GM19043 (cell line): ENCODE data around the gene SCRN1.

Experiments
- ATAC-seq: cut with Tn5 transposase; IDR thresholded peaks from one replicate; pipeline ENCODE4 v1.9.1; 2021; ENCODE audit warnings: low read depth; ENCODE audit not compliant: unreplicated experiment

Gene SCRN1, protein sequence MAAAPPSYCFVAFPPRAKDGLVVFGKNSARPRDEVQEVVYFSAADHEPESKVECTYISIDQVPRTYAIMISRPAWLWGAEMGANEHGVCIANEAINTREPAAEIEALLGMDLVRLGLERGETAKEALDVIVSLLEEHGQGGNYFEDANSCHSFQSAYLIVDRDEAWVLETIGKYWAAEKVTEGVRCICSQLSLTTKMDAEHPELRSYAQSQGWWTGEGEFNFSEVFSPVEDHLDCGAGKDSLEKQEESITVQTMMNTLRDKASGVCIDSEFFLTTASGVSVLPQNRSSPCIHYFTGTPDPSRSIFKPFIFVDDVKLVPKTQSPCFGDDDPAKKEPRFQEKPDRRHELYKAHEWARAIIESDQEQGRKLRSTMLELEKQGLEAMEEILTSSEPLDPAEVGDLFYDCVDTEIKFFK

DNA sequence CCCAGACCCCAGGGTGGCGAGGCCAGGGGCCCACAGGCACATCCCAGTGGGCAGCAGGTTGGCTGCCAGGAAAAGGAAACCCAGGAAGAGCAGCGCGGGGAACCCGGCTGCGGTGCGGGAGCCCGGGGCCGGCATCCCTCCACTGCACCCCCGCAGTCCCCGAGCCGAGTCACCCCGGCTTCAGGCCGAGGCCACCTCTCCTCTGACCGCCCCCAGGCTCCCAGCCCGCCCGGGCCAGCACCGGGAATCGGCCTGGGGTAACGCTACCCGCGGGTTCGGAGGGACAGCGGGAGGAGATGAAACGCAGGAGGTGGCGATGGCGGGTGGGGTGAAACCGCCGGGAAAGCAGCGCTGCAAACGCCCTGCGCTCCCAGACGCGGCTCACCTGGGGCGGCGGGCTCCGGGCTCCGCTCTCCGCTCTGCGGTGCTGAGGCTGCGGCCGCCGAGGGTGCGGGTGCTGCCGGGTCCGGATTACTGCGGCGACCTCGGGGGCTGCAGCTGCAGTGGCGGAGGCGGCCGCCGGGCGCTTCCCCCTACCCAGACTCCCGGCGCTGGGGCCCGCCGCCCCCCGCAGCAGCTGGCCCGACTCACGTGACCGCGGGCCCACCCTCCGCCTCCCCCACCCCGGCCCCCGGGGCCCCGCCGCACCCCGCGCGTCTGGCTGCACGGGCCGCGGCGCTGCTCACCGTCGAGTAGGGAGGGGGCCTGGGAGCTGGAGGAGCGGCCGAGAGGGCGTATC, at the start of gene SCRN1:
Gene SCRN1 (minus strand): TSS at position 545 of the 739 bp plus-strand sequence. CDS start 20,734 bp downstream, outside the sequence.
- no peak for ATAC-seq

DNA sequence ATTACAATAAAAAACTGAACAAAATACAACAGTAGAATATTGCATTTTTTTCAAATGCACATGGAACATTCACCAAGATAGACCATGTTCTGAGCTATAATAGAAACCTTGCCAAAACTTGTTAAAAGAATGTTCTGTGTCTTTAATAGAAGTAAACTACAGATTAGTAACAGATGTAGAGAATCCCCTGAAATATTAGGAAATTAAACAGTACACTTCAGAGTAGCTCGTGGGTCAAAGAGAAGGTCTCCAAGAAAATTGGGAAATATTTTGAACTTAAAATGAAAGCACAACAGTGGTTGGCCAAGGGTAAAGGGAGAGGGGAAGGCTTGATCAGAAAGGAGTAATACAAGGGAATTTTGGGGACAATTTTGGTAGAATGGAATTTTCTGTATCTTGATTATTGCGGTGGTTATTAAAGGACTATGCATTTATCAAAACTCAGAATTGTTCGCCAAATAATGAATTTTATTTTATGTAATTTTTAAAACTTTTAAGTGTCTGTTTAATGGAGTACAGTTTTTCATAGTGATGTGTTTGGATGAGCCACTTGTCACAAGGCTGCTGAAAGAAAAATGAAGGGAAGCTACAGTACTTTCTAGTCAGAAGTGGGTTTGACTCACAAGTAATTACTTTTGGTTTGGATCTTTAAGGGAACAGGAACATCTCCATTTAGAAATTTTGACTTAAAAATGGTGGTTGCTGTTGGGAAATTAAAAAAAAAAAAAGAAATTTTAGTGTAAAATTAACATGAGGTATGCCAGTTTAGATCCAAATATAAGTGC, 48.8 kb upstream of the SCRN1 start:
- no peak for ATAC-seq

DNA sequence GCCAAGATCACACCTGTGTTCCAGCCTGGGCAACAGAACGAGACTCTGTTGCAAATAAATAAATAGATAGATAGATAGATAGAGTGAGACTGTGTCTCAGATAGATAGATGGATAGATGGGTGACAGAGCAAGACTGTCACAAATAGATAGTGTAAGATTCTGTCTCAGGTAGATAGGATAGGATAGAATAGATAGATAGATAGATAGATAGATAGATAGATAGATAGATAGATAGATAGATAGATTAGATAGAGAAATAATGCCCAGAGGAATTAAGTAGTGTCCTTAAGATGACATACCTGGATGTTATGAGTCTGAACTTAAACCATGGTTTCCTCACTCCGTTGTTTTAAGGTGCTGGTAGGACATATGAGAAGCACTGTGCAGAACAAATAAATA, 46.6 kb upstream of the SCRN1 start:
- no peak for ATAC-seq

DNA sequence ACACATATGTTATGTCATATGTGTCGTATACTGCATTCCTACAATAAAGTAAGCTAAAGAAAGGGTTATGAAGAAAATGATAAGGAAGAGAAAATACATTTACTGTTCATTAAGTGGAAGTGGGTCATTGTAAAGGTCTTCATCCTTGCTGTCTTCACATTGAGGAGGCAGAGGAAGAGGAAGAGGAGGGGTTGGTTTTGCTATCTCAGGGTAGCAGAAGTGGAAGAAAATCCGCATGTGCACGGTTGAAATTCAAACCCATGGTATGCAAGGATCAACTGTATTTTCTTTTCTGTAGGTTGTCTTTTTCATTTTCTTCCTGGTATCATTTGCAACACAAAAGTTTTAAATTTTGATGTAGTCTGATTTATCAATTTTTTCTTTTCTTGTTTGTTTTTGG, 44.9 kb upstream of the SCRN1 start:
- ATAC-seq = no peak

DNA sequence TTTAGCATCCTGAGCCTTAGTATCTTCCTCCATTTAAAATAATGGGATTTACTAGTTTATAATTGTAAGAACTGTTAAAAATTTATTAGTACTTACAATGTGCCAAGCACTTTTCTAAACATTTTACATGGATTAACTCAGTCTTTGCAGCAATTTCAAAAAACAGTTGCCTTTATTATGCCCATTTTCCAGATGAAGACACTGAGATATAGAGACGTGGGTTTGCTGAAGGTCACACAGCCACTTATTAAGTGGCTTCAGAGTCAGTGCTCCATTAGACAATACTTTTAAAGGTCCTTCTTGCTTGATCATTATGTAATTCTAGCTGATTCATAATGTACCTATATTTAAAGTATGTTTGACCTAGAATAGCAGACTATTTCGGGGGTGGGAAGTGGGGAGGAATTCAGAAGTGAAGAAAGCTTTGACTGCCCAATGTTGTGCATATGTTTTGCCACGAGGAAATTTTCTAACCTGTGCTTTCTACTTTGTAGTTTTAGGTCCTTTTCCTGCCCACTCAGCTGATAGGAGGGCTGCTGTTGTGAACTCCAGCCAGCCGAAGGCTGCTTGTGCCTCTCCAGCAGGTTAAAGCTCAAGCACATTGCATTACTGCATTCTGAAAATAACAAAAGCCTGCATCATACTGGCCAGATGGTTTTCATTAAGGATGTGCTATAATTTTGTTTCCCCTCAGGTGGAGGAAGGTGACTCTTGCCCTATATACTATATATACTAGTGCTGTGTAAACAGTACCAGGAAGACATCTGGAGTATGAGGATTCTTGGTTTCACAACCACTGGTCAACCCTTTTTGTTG, 42.9 kb upstream of the SCRN1 start:
- no peak for ATAC-seq

DNA sequence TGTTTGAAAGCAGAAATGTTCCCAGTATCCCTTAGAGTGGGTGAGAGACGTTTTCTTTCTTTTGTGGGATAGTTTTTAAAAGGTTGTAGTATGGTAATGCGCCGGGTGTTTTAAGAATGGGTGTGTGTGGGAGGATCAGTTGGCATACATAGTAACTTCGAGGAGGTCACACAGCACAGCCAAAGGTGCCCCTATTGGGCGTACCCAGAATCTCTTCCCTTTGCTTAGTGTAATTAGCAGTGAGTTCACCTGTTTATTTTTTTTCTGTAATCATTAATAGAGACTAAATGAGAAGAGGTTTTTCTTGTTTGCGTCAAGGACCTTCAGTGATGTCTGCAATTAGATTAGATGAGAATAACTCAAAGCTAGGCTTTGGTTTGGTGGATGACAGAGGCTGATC, 40.1 kb upstream of the SCRN1 start:
- ATAC-seq = no peak

DNA sequence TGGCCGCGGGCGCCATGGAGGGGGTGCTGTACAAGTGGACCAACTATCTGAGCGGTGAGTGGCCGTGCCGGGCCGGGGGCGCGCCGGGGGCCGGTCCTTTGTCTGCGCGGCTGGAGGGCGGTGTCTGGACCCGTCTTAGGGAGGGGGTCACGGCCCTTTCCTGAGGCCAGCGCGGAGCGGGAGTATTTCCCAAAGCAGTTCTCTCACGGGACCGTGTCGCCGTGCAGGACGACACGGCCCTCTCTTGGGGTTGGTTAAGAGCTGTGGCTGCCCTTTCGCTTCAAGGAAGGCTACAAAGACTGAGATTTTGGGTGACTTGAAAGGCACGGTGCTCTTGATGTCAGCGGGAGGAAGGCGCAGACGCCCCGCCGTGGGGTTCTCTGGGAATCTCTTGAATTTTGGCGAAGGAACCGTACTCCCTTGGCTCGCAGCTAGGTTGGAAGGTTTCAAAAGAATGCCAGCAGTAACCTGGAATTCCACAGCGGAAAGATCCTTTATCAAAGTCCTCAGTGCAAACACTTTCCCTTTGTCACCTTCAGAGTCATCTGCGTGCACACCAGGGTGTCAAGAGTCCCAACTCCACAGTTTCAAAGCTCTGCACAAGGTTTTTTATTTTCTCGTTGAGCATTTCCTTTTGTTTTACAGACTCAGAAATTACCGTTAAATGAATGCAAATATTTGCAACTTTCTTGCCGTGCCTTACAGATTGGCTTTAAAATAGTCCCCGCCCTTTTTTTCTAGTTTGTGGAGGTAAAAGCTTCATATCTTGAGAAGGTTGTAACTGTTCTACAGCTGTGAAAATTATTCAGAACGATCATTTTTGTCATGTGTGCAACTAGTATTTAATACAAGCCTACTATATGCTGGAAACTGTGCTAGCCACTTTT, 39.4 kb upstream of the SCRN1 start:
- ATAC-seq = peak; percentile 17

DNA sequence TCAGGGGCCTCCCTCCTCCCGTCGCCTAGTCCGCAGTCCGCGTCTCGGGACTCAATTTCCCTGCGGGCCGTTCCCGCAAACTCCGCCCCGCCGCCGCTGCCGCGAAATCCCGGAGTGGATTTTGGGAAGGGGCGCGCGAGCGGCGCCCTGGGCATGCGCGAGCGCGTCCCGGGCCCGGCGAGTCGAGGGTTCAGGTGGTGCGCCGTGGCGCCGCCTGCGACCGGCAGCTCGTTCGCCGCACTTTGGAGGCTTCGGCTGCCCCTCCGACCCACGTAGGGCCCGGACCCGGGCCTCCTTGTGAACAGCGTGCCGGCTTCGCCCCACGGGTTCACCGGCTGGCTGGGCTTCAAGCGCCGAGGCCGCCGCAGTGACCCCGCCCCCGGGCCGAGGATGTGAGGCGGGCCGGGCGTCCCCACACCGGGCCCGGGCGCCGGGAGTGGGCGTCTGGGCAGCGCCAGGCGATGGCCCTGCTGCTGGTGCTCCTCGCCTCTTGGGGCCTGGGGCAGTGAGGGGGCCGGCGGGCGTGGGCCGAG, 38.7 kb upstream of the SCRN1 start, which contains the start of gene PLEKHA8:
Gene PLEKHA8 (plus strand): TSS at position 197 of the 533 bp plus-strand sequence. CDS start 351 bp downstream, outside the sequence.
- ATAC-seq = peak; percentile 42

DNA sequence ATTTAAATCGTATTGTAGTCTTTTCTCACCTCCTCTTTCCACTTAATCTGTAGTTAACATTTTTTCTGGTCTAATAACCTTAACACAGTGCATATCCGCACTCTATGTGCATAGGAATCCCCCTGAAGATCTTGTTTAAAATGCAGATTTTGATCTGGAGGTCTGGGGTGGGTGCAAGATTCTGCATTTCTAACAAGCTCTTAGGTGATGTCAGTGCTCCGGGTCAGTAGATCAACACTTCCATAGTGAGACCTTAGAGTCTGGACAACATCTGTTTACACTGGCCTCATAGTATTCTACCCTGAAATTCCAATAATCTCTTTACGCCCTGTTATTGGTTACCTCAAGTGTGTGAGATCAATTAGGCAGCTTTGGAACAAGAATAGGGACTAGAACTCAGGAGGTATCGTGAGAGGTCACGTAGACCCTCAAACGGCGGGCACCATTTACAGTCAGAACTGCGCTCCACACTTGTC, 38.2 kb upstream of the SCRN1 start:
- ATAC-seq = peak; percentile 1

DNA sequence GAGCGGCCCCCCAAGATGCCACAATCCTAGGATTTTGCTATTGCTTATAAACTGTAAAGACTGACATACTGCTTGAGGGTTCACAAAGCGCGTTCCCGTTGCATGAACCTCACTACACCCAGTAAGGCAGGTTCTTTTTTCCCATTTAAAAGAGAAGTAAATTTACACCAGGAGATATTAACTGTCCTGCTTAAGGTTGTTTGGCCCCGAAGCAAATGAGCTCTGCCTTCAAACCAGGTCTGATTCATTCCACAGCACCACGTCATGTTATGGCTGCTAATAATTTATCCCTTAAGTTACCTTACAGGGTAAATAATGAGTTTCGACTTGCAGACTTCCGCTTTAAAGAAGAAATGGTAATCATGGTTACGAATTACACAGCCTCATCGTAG, 37.5 kb upstream of the SCRN1 start:
- ATAC-seq = peak; percentile 29

DNA sequence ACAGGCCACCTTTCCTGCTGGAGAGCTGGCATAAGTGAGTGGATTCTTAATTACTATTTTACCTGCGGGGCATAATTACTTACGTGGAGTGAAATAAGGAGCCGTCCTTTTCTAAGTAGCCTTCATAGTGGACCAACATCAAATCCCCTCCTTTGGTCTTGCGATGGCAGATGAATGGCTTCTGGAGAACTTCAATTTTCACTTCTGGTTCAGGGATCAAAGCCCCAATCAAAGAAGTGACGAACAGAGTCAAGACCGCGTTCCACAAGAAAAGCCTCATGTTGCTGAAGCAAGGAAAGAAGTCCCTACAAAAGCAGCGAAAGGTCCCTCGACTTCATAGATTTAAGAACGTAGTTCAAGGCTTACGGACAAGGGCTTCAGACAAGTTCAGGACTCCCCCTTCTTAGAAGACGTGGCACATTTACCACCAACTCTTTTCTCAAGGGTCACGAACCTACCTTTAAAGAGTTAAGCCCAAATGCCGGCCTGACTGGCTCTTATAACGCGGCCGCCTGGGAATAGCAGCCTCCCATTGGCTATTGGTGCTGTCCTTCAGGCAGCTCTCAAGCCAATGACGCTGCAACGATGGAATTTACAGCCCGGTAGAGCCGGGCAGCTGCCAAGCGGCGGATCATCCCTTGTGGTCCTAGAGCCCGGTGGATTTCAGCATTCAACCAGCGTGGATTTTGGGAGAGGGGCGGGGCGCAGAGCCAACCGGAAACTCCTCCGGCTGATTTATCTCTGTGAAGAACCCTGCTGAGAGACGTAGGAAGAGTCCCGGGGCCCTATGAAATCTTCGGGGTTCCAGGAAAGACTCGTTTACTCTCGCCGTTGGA, 36.8 kb upstream of the SCRN1 start, which contains the start of gene FKBP14:
Gene FKBP14 (minus strand): TSS at position 474 of the 836 bp plus-strand sequence. CDS start 194 bp downstream, at position 280.
- ATAC-seq = peak; percentile 67

DNA sequence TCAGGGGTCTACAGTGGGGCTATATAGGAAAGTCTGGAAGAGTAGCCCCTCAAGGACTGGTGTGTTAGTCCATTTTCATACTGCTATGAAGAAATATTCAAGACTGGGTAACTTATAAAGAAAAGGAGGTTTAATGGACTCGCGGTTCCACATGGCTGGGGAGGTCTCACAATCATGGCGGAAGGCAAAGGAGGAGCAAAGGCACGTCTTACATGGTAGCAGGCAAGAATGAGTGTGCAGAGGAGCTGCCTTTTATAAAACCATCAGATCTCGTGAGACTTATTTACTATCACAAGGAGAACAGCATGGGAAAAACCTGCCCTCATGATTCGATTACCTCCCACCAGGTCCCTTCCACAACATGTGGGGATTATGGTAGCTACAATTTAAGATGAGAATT, 33.9 kb upstream of the SCRN1 start:
- no peak for ATAC-seq

DNA sequence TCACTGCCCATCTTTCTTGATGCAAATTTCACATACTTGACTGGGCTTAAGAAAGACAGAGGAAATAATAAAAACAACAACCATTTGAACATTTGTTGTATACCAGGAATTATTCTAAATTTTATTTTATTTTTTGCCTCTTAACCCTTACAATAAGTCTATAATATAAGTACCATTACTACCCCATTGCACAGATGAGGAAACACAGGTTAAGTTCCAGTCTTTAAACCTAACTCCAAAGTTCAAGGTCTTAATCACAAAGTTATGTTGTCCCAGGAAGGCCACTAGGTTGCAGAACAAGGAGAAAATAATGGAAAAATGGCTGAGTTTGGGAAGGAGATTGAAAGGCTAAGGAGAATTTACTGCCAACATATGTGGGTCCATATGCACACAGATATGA, 33.4 kb upstream of the SCRN1 start:
- ATAC-seq = no peak

DNA sequence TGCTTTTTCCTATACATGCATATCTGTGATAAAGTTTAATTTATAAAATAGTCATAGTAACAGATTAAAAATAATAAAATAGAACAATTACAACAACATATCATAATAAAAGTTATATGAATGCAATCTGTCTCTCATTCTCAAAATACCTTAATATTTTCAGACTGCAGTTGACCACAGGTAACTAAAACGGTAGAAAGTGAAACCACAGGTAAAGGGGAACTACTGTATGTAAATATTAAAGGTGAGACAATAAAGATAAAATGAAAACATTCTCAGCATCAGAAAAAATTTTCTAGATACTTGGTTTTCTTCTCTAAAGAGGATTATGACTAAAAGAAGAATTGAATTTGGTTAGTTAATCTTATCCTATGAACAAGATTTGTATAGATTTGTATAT, 30.9 kb upstream of the SCRN1 start:
- ATAC-seq = no peak

DNA sequence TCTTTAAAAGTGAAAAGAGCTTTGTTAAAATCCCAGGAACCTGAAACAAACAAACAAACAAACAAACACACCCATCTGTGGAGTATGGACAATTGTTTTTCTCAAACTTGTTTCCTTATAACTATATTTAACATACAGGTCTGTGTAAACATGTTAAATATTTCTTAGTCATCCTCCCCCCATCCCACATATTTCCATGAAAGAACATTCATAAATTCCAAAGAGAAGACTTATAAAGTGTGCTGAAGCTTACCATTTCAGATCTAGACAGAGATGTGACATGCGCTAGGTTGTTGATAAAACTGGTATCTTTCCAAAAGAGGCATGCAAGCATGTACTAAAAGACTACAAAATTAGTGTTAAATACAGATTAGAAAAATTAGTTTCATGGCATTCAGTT, 30.4 kb upstream of the SCRN1 start:
- no peak for ATAC-seq

DNA sequence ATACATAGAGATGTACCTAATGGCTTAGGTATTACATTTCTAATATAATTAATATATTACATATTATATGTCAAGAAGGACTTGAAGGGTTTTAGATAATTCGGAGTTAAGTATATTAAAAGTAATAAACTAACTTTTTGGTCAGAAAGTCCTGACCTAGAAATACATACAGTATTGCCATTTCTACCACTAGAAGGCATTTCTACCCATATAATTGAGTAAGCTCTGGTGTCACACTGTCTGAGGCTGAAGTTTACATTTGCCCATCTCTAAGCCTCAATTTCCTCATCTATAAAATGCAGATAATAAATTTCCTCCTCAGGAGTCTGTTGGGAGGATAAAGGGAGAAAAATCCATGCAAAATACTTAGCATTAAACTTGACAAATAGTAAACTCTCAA, 29.8 kb upstream of the SCRN1 start:
- ATAC-seq = no peak

DNA sequence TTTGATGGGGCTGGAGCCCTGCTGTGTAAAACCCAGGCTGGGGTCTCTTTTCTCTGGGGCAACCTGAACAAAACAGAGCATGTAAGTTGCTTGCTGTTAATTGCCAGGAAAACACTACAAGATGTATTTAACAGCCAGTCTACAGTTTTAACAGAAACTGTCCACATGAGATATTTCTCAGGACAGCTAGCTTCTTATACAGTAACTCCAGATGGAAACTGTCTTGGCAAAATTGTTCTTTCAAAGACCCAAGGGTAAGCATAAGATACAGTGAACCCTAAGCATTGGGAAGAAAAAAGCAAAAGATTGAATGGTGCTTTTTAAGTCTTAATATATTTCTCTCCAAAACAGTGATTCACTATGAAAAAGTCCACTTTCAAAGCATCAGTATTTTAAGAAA, 28.9 kb upstream of the SCRN1 start:
- no peak for ATAC-seq

DNA sequence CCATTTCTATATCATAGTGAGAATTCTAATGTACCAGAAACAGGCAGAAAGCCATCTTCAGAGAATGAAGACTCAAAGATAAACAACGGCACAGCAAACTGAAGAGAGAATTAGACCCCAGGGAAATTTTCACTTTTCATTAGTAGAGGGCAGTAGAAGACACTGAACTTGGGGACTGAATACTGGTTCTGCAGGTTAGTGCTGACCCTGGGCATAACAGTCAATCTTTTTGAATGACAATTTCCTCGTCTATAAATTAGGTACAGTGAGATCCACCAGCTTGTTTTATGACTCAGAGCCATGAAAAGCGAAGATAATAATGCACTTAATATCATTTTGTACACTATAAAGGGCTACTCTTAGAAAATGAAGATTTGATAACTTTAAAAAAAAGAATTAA, 23.2 kb upstream of the SCRN1 start:
- ATAC-seq = no peak
